Dermis microvascular lymphatic vessel endothelial cell (primary cell): Measurements from ENCODE around the gene SYT8. TPM values are rescaled to one million over a fixed set of nuclear protein-coding genes. Genes with fewer than 3 reads are reported as not detected.

Experiments
- DNase-seq, 2 donors: peaks; one replicate each; pipeline versions ENCODE4 v3.0.0 to v3.0.0-alpha.2; 2010; ENCODE audit warnings: low read depth in 2 of 2
- total RNA-seq: library from RNA; depleted of rRNA; stranded (reverse); fragments of >200 nt; gene quantifications from 2 replicates; pipeline ENCODE4 v1.2.1, GENCODE V29; 2014

The SYT8 gene
- total RNA-seq, 1 donor from 2014 or later = under 0.01 TPM

DNA sequence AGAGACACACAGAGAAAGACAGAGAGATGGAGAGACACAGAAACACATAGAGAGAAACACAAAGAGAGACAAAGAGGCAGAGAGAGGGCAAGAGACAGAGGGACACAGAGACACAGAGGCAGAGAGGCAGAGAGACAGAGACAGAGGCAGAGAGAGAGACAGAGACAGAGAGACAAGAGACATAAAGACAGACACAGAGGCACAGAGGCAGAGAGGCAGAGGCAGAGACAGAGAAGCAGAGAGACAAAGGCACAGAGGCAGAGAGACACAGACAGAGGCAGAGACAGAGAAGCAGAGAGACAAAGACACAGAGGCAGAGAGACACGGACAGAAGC lies 10.3 kb downstream of the SYT8 start:
- DNase-seq = no peak

- DNase-seq = no peak
Observed at GRCh38 chr11:1845561-1846452, 11.0 kb downstream of the SYT8 start.

DNA sequence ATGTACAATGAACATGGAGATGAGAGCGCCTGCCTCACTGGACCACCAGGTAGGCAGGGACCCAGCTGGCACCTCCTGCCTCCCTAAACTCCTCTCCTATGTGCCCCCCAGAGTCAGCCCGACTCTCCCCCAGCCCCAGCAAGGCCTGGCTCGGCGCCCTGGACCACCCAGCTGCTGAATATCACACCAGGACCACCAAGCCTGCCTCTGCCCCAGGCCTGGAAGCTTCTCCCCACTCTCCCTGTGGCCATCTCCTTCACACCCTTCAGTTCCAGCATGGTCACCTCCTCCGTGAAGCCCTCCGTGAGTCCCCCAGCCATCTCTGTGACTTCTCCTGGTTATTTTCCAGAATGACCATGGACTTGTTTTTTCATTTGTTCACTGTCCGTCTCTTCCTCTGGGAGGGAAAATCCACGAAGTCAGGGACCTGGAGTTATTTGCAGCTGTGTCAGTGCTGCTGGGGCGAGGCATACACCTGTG lies 11.7 kb downstream of the SYT8 start:
- no peak for DNase-seq

DNA sequence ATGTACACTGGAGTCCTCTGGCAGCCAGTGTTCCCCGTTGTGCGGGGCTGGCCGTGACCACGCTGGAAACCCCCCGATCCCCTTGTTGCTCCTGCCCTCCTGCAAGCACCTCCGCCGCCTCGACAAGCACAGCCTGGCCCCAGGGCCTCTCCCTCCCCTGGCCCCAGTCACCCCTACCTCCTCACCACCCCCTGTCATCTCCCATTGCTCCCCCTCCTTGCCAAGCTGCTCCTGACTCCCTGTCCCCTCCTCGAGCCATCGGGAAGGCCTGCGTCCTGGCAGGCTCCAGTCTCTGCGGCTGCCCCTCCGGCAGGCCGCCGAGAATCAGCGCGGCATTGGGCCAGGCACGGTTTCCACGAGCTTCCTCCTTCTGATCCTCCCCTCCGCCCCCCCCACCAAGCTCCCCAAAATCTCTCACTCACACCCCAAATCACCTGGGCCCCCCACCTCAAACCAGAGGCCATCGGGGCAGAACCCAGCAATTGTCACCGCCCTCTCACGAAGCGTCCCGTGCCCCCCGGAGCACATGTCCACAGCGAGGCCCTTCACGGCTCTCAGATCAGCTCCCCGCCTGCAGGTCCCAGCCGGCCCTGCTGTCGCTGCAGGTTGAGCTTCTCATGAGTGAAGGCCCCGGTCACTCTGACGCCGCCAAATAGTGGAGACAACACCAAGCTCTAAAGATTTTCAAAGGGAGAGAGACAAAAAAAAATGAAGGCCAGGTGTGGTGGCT lies 12.4 kb downstream of the SYT8 start:
- DNase-seq = no peak

GRCh38 chr11:1847926-1848639 lies 13.3 kb downstream of the SYT8 start:
- no peak for DNase-seq

GRCh38 chr11:1848640-1849430 lies 14.0 kb downstream of the SYT8 start:
- no peak for DNase-seq

GRCh38 chr11:1851468-1852180 lies 16.8 kb downstream of the SYT8 start:
- no peak for DNase-seq

GRCh38 chr11:1852271-1852876 lies 17.6 kb downstream of the SYT8 start:
- no peak for DNase-seq

DNA sequence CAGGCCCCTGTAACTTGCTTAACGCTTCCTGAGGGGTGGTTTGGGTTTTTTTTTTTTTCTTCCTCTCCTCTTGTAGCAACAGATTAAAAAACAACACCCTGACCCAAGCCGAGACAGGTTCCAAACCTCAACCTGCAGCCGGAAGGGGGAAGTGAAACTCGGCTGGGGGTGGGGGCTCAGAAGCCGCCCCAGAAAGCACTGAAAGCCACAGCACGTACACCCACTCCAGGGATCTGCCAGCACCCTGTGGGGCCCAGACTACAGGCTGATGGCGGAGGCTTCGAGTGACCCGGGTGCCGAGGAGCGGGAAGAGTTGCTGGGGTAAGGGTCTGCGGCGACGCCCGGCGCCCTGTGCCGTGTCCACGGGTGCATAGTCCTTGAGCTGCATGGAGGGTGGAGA lies 18.1 kb downstream of the SYT8 start, which contains the start of gene LSP1:
LSP1 (plus strand) TSS at position 208 of the 400 bp plus-strand sequence; CDS start at position 269, 61 bp downstream.
- DNase-seq = no peak

DNA sequence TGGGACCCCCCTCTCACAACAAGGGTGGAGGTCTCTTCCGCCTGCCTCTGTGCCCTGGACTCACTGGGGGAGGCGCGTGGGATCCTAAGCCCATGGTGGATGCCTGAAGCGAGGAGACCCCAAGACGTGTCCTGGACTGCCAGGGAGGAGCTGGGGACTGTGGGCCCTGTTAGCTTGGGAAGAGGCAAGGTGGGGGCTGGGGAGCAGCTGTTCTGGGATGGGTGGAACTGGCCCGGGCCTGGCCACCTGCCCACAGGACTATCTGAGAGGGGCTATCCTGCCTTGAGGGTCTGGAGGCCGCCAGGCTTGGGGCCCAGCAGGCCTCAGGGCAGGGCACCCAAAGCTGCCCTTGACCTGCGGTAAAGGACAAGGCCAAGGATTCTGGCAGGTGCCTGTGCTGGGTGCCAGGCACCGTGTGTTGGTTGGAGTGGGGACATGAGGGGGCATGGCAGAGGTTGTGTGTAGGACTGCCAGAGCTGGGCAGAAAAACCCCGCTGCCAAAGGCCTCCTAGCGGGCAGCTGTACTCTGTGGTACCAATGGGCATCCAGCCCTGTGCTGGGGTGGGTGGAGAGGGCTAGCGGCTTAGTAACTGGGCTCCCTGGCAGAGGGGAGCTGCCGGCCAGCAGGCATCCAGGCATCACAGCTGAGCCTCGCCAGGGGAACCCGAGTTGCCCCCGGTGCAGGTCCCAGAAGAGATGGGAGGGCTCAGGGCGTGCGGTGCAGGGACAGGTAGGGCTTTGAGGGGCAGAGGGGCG lies 18.8 kb downstream of the SYT8 start:
- no peak for DNase-seq

GRCh38 chr11:1854132-1854948 lies 19.6 kb downstream of the SYT8 start:
- DNase-seq = no peak

DNA sequence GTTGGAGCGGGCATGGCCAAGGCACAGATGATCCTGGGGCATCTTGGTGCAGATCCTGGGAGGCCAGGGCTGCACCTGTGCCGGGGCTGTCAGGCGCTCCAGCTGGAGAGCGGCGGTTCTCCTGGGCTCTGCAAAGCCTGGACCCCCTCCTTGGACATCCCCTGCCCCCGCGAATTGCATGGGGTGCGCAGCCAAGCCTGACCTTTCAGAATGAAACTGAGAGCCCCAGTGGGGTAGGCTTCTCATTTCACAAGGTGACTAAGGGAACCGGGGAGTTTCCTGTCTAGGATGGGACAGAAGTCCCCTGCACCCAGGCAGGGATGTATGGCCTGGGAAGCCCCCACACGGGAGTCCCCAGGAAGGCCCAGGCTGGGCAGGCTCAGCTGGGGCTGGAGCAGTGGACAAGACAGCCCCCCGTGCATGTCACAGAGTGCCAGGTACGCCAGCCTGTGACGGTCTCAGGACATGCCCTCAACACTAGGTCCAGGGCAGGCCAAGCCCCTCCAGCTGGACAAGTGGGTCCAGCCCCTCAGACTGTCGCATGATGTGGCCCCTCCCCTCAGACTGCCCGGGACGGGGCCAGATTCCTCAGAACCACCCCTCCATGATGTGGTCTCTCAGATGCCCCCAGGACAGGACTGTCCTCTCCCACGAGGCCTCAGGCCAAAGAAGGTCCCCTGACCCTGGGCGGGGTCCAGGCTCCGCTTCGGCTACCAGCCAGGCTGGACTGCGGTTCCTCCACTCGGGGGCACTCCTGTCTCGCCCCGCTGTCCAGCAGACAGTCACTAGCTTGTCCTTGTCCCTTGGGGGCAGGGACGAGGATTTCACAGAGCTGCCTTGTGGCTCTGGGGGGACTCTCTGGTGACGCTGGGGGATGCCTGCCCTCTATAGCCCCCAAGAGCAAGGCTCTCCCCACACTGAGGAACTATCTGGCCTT lies 20.4 kb downstream of the SYT8 start:
- DNase-seq = no peak

- DNase-seq = no peak
Observed at GRCh38 chr11:1855886-1856265, 21.1 kb downstream of the SYT8 start.

GRCh38 chr11:1856306-1857005 lies 21.7 kb downstream of the SYT8 start:
- no peak for DNase-seq

DNA sequence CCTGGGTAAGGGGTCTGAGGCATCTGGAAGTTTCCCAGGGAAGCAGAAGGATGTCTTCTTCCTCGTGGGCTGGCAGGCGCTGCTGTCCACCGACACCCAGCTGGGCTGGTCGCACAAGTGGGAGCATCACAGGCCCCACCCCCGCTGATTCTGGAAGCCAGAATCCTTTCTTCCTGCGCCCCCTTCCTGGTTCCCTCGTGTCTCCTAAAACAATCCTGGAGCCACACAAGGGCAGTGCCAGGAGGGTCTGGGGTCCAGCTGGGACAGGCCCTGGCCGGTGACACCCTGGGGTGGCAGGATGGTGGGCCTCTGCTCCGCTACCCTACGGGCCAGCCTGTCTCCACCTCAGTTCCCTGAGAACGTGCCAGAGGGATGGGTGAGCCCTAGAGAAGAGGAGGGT lies 22.3 kb downstream of the SYT8 start:
- DNase-seq = no peak

GRCh38 chr11:1858154-1858553 lies 23.4 kb downstream of the SYT8 start:
- DNase-seq = no peak

GRCh38 chr11:1858576-1858975 lies 23.8 kb downstream of the SYT8 start:
- DNase-seq = no peak
